ENCODE measurements around the gene FAM72C.
"Not testable (repeated sequence)": the region's sequence is repeated elsewhere in the genome, so short reads cannot be mapped to it uniquely, and the experiment has no call there.

DNA sequence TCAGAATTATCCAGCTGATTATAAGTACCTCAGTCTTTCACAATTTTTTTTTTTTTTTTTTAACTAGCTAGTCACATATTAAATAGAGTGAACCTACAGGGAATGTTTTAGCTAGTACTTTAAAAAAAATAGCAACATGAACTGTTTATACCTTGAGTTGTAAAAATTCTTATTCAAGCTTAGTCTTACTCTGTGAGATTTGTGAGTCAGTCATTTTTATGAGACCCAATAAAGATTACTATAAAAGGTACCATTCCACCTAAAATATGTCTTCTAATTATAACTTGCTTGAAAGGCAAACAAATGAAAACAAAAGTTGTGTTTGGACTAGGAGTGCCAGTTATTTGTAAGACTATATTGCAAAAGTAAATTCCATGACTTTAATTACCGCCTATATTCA lies 5.9 kb downstream of the FAM72C start:
- TF ChIP-seq, protein P1, sequence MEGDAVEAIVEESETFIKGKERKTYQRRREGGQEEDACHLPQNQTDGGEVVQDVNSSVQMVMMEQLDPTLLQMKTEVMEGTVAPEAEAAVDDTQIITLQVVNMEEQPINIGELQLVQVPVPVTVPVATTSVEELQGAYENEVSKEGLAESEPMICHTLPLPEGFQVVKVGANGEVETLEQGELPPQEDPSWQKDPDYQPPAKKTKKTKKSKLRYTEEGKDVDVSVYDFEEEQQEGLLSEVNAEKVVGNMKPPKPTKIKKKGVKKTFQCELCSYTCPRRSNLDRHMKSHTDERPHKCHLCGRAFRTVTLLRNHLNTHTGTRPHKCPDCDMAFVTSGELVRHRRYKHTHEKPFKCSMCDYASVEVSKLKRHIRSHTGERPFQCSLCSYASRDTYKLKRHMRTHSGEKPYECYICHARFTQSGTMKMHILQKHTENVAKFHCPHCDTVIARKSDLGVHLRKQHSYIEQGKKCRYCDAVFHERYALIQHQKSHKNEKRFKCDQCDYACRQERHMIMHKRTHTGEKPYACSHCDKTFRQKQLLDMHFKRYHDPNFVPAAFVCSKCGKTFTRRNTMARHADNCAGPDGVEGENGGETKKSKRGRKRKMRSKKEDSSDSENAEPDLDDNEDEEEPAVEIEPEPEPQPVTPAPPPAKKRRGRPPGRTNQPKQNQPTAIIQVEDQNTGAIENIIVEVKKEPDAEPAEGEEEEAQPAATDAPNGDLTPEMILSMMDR (IDR thresholded peaks at IDR 0.05), result not testable (repeated sequence)
- TF ChIP-seq POLR2A (IDR thresholded peaks at IDR 0.05), result not testable (repeated sequence)
